B cell (primary cell): ENCODE data around the gene INSRR.

Experiments used
- CTCF ChIP-seq: fragments of 200-600 bp; IDR thresholded peaks from one replicate; pipeline ENCODE4 v1.8.0; 2022; ENCODE audit warnings: antibody characterized with exemption, mild to moderate bottlenecking
- EZH2 ChIP-seq: IDR thresholded peaks from 2 replicates; pipeline ENCODE4 v1.6.1; 2012; ENCODE audit warnings: borderline replicate concordance, low read depth, mild to moderate bottlenecking, moderate library complexity, low read length; ENCODE audit not compliant: insufficient read depth, poor library complexity, severe bottlenecking

- TF ChIP-seq CTCF (no peak), EZH2 (no peak)
Measured at GRCh38 chr1:156884560-156885184, 25.8 kb upstream of the INSRR start.
